ENCODE data around the gene UFSP1.

DNA sequence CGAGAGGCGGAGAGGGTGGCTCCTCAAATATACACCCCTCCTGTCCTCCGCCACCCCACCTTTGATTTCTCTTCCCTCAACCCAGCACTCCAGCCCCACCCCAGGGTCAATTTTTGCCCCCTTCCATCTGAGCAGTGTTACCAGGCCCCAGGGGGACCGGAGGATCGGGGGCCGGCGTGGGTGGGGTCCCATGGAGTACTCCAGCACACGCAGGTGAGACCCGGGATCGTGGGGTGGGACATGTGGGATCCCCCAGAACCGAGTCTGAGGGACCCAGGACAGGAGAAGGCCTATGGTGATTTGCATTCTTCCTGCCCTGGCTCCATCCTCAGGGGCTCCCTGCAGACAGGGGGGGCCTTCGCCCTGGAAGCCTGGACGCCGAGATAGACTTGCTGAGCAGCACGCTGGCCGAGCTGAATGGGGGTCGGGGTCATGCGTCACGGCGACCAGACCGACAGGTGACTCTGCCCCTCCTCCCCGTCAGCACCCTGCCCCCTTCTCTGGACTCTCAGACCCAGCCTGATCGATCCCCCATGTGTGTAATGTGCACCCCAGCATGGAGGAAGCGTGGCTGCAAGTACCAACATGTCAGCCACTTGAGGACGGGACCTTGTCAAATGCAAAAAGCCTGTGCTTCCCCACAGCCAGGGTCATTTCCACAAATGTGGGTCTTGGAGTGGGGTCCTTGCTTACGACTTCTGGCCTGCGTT, 21.6 kb downstream of the UFSP1 start:
- TF ChIP-seq CTCF (IDR thresholded peaks at IDR 0.05): no peak
- TF ChIP-seq POLR2A (IDR thresholded peaks at IDR 0.05): no peak
